Loucy (cell line): ENCODE measurements around the gene FAXC.

Experiments
- H2AFZ ChIP-seq: fragments of 200-600 bp; sonication (generic); 2 replicates; pipeline ENCODE4 v1.6.0; 2016; ENCODE audit warnings: antibody characterized with exemption, mild to moderate bottlenecking, low read length, moderate library complexity
- H3F3A ChIP-seq: fragments of 200-600 bp; 2 replicates; pipeline ENCODE4 v1.6.0; 2016; ENCODE audit warnings: antibody characterized with exemption, low read depth, mild to moderate bottlenecking
- H3K27me3 ChIP-seq: fragments of 200-600 bp; sonication (generic); 2 replicates; pipeline ENCODE4 v1.6.1; 2014; ENCODE audit warnings: low read length, mild to moderate bottlenecking; ENCODE audit not compliant: insufficient read depth, poor library complexity, severe bottlenecking
- H3K36me3 ChIP-seq: fragments of 200-600 bp; sonication (generic); 2 replicates; pipeline ENCODE4 v1.6.1; 2016; ENCODE audit warnings: low read length; ENCODE audit not compliant: insufficient read depth
- H3K4me1 ChIP-seq: fragments of 200-600 bp; sonication (generic); 2 replicates; pipeline ENCODE4 v1.5.1; 2014; ENCODE audit warnings: low read length, mild to moderate bottlenecking; ENCODE audit not compliant: insufficient read depth, poor library complexity, severe bottlenecking
- H3K4me2 ChIP-seq: fragments of 200-600 bp; sonication (generic); 2 replicates; pipeline ENCODE4 v1.6.0; 2014; ENCODE audit warnings: antibody characterized with exemption, low read length, low read depth, mild to moderate bottlenecking; ENCODE audit not compliant: poor library complexity, severe bottlenecking
- H3K4me3 ChIP-seq: fragments of 200-600 bp; sonication (generic); 2 replicates; pipeline ENCODE4 v1.5.1; 2014; ENCODE audit warnings: low read length, mild to moderate bottlenecking, mixed read lengths; ENCODE audit not compliant: poor library complexity, severe bottlenecking
- H3K79me2 ChIP-seq: fragments of 200-600 bp; sonication (generic); 2 replicates; pipeline ENCODE4 v1.6.1; 2014; ENCODE audit warnings: low read length; ENCODE audit not compliant: insufficient read depth
- H3K9ac ChIP-seq: fragments of 200-600 bp; sonication (generic); 2 replicates; pipeline ENCODE4 v1.6.0; 2014; ENCODE audit warnings: mild to moderate bottlenecking, low read depth, low read length, moderate library complexity; ENCODE audit not compliant: poor library complexity, severe bottlenecking
- H3K9me2 ChIP-seq: fragments of 200-600 bp; sonication (generic); replicated peaks from 2 replicates; pipeline ENCODE4 v1.6.1; 2016; ENCODE audit warnings: low read depth, low read length, mixed read lengths
- H3K9me3 ChIP-seq: fragments of 200-600 bp; sonication (generic); 2 replicates; pipeline ENCODE4 v1.6.1; 2014; ENCODE audit warnings: mild to moderate bottlenecking, antibody characterized with exemption, low read length, low read depth; ENCODE audit not compliant: insufficient read depth
- H4K20me1 ChIP-seq: fragments of 200-600 bp; sonication (generic); 2 replicates; pipeline ENCODE4 v1.6.0; 2014; ENCODE audit warnings: antibody characterized with exemption, low read length, mild to moderate bottlenecking; ENCODE audit not compliant: insufficient read depth, poor library complexity, severe bottlenecking
- CTCF ChIP-seq: fragments of 200-600 bp; sonication (generic); conservative IDR thresholded peaks from 2 replicates; pipeline ENCODE4 v1.5.1; 2014; ENCODE audit warnings: mild to moderate bottlenecking, antibody characterized with exemption, low read length
- EZH2phosphoT487 ChIP-seq: fragments of 200-600 bp; IDR thresholded peaks from 2 replicates; pipeline ENCODE4 v1.6.1; 2018; ENCODE audit warnings: antibody characterized with exemption, mild to moderate bottlenecking, moderate library complexity, borderline replicate concordance

FAXC gene

GRCh38 chr6:99295276-99295675, 54.2 kb downstream of the FAXC start:
- TF ChIP-seq EZH2phosphoT487 = no peak
- TF ChIP-seq CTCF = no peak

DNA sequence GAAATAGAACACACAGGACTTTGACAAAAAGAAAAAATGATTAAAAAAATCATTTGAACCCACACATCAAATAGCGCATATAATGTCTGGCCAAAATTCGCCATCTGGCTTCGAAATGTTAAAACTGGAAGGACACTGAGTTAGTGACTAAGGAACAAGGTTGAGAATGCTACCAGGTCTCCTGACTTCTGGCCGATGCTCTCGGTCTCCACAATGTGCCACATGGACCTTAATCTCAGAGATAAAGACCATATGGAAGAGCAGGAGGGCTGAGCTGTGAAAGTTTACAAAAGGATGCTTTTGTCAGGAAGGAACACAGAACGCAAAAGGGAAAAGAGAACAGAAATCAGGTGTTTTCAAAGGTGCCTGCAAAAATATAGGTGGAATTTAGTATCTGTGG, 54.7 kb downstream of the FAXC start:
- Histone ChIP-seq H3K79me2 (no peaks in the 10 kb centered on the region), H3K9me2 (no peaks in the 10 kb centered on the region), H3K9me3 (no peaks in the 10 kb centered on the region), H3K9ac (no peak overlapping the region), H2AFZ (no peak overlapping the region), H3K36me3 (no peaks in the 10 kb centered on the region), H3K4me1 (no peaks in the 10 kb centered on the region), H3K4me3 (no peak overlapping the region), H3F3A (no peaks in the 10 kb centered on the region), H3K4me2 (no peak overlapping the region), H4K20me1 (no peaks in the 10 kb centered on the region), H3K27me3 (no peaks in the 10 kb centered on the region)
- no peak for TF ChIP-seq EZH2phosphoT487
- TF ChIP-seq CTCF = no peak

More at GRCh38 chr6:99295276-99295675, 54.2 kb downstream of the FAXC start:
- H4K20me1 ChIP-seq = no peaks in the 10 kb centered on the region
- no peak overlapping the region for H3K4me2 ChIP-seq
- no peaks in the 10 kb centered on the region for H3K9me2 ChIP-seq
- no peaks in the 10 kb centered on the region for H3K36me3 ChIP-seq
- no peaks in the 10 kb centered on the region for H3F3A ChIP-seq
- H3K9ac ChIP-seq = no peak overlapping the region
- no peaks in the 10 kb centered on the region for H3K27me3 ChIP-seq
- H3K4me3 ChIP-seq = no peak overlapping the region
- no peaks in the 10 kb centered on the region for H3K79me2 ChIP-seq
- no peaks in the 10 kb centered on the region for H3K9me3 ChIP-seq
- H2AFZ ChIP-seq = no peak overlapping the region
- no peaks in the 10 kb centered on the region for H3K4me1 ChIP-seq

- no peak overlapping the region for H3K4me3 ChIP-seq
- H3K4me1 ChIP-seq = no peaks in the 10 kb centered on the region
- no peaks in the 10 kb centered on the region for H3K36me3 ChIP-seq
- H3K27me3 ChIP-seq = no peaks in the 10 kb centered on the region
- no peaks in the 10 kb centered on the region for H3K9me3 ChIP-seq
- no peaks in the 10 kb centered on the region for H3F3A ChIP-seq
- no peak overlapping the region for H3K9ac ChIP-seq
- TF ChIP-seq CTCF (no peak), EZH2phosphoT487 (no peak)
- no peaks in the 10 kb centered on the region for H3K9me2 ChIP-seq
- H3K79me2 ChIP-seq = no peaks in the 10 kb centered on the region
- no peaks in the 10 kb centered on the region for H4K20me1 ChIP-seq
- H3K4me2 ChIP-seq = no peak overlapping the region
- H2AFZ ChIP-seq = no peak overlapping the region
Measured at GRCh38 chr6:99289701-99290100, 59.8 kb downstream of the FAXC start.
